GM10266 (cell line): ENCODE data around the gene TPPP3.
"Not testable (repeated sequence)": the region's sequence is repeated elsewhere in the genome, so short reads cannot be mapped to it uniquely, and the experiment has no call there.

ENCODE experiments used
- DNase-seq: peaks from one replicate; pipeline ENCODE4 v3.0.0; 2012; ENCODE audit errors: extremely low spot score
- TF ChIP-seq, protein P1 (sequence below): IDR thresholded peaks from 2 replicates; pipeline ENCODE4 v1.5.1; 2012; ENCODE audit warnings: mild to moderate bottlenecking, low read depth; ENCODE audit not compliant: control insufficient read depth, insufficient read depth; ENCODE audit errors: missing control alignments

TPPP3 gene

DNA sequence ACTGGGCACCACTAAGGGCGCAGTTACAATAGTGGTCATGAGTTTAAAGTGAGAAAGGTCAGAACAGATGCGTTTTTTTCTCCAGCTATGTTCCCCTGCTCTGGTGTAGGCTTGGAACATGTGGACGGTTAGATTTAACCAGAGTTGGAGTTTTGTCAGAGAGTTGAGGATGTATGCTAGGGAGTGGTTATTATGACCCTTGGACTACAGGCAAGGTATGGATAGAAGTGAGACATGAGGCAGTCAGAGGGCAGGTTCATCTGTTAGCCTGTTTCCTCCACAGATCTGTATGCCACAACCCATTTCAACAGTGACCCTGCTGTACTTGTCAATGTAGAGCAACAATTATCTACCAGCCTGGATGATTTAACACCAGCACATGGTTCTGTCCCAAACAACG is 22.6 kb downstream of the TPPP3 start:
- TF ChIP-seq, protein P1, sequence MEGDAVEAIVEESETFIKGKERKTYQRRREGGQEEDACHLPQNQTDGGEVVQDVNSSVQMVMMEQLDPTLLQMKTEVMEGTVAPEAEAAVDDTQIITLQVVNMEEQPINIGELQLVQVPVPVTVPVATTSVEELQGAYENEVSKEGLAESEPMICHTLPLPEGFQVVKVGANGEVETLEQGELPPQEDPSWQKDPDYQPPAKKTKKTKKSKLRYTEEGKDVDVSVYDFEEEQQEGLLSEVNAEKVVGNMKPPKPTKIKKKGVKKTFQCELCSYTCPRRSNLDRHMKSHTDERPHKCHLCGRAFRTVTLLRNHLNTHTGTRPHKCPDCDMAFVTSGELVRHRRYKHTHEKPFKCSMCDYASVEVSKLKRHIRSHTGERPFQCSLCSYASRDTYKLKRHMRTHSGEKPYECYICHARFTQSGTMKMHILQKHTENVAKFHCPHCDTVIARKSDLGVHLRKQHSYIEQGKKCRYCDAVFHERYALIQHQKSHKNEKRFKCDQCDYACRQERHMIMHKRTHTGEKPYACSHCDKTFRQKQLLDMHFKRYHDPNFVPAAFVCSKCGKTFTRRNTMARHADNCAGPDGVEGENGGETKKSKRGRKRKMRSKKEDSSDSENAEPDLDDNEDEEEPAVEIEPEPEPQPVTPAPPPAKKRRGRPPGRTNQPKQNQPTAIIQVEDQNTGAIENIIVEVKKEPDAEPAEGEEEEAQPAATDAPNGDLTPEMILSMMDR, result no peak
- DNase-seq, result no peak

DNA sequence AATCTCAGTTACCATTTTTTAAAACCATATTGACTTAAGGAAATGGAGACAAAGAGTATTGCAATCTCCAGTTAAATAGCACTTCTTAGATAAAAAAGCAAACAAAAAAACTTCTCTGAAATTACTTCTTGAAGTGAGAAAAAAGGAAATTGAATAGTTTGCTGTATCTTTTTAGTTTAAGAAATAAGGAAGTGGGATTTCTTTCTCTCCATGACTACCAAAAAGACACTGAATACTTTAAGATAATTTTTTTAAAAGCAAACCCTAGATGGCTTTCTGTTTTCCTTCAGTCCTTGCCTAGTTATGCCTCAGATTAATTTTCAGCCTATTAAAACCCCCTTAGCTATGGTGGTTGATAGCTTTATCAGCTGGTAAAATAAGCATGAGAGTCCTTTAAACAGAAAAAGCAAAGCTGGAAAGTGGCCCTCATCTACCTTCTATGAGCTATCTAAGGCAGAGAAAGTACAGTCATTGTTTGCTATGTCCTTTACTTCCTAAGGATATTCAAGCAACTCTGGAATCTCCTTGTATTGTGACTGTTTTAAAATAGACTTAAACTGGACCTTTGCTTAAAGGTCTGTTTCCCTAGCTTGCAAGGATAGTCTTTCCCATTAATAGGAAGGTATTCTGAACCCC is 28.6 kb downstream of the TPPP3 start:
- DNase-seq, result no peak
- TF ChIP-seq, protein P1, result no peak

DNA sequence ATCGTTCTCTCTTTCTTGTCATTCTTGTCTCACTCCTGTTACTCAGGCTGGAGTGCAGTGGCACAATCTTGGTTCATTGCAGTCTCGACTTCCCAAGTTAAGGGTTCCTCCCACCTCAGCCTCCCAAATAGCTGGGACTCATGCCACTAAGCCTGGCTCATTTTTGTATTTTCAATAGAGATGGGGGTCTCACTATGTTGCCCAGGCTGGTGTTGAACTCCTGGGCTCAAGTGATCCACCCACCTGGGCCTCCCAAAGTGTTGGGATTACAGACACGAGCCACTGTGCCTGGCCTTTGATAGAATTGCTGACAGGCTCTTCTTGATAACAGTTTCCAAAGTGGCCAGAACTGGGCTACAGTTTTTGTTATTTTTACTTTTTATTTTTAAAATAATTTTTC is 32.3 kb downstream of the TPPP3 start:
- TF ChIP-seq, protein P1, result no peak
- no peak for DNase-seq

DNA sequence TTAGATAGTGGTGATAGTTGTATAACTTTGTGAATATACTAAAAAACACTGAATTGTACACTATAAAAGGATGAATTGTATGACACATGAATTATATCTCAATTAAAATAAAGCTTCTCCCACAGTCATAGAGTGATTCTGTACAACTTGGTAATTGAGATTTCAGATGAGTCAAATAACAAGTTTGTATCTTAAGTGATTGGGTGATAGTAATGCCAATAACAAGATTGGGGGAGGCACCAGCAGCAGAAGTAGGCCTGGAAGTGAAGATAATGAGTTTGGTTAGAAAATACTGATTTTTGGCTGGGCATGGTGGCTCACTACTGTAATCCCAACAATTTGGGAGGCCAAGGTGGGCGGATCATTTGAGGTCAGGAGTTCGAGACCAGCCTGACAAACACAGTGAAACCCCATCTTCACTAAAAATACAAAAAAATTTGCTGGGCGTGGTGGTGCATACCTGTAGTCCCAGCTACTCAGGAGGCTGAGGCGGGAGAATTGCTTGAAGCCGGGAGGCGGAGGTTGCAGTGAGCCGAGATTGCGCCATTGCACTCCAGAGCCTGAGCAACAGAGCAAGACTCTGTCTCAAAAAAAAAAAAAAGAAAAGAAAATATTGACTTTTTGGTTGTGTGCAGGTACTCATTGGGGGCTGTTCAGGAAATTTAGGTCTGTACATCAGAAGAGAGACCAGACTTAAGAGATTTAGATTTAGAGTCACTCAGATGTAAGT is 33.6 kb downstream of the TPPP3 start:
- DNase-seq, result not testable (repeated sequence)

DNA sequence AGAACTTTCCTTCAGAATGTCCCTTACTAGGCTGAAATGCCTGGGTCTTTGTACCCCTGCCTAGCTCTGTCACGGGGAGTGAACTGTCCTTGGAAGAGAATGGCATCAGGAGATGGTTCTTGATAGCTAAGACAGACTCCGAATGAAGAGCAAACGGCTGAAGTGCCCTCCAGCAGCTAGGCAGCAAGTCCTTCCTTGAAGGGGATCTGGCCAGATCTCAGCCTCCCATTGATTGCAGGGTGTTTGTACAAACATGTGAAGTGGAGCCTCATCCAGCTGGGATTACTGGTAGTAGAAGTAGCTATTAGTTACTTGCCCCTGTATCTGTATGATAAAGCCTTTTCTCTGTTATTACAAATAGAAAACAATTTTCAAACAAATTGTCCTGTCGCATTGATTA is 35.7 kb downstream of the TPPP3 start:
- TF ChIP-seq, protein P1, result no peak
- no peak for DNase-seq

DNA sequence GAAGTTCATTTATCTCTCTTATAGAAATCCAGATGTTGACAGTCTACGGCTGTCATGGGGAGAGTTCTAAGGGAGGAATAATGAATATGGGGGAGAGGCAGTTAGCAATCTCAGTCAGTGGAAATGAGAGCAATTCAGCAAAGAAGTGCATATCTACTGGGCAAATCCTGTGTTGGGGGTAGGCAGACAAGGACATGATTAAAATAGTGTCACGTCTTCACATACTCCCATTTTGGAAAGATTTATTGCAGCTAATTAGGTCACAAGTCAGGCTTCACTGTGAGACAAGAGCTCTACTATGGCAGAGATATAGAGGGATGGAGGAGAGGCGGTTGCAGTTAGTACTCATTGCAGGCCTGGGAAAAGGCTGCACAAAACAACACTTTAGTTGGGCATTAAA is 36.9 kb downstream of the TPPP3 start:
- TF ChIP-seq, protein P1, result no peak
- DNase-seq, result no peak

DNA sequence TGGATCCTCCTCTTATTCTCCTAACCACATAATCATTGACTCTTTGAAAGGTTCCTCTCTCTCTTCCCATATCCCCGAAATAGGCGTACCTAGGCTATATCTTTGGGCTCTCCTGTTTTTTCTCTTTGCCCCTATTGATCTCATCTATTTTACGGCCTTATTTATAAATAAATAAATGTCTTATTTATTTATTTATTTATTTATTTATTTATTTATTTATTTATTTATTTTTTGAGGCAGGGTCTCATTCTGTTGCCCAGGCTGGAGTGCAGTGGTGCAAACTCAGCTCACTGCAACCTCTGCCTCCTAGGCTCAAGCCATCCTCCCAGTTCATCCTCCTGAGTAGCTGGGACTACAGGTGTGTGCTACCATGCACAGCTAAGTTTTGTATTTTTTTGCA is 40.8 kb downstream of the TPPP3 start:
- not testable (repeated sequence) for DNase-seq

DNA sequence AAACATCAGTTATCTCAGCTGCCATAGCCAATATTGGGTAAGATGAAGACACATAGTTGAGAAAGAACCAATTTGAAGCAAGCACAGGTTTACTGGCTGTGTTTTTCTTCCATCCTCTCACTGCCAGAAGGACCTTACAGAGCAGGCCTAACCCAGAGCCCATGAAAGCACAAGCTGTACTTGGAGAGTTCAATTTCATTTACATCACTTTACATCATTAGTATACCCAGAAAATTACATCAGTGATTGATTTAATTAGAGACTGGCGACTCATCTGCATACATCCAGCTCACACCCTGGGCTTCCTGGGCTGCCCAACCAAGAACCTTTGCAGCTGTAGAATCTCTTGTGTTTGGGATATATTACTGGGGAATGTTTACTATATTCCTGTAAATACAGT is 43.0 kb downstream of the TPPP3 start:
- DNase-seq, result no peak
- TF ChIP-seq, protein P1, result no peak
